GM10266 (cell line): ENCODE measurements around the gene TANC1.

Experiments
- DNase-seq: peaks from one replicate; pipeline ENCODE4 v3.0.0; 2012; ENCODE audit errors: extremely low spot score
- CTCF ChIP-seq: IDR thresholded peaks from 2 replicates; pipeline ENCODE4 v1.5.1; 2012; ENCODE audit warnings: mild to moderate bottlenecking, low read depth; ENCODE audit not compliant: control insufficient read depth, insufficient read depth; ENCODE audit errors: missing control alignments

Gene TANC1

GRCh38 chr2:159015174-159015573 lies 46.7 kb downstream of the TANC1 start:
- no peak for TF ChIP-seq CTCF
- DNase-seq: no peak

GRCh38 chr2:159015823-159016222 lies 47.4 kb downstream of the TANC1 start:
- TF ChIP-seq CTCF: no peak
- no peak for DNase-seq

- no peak for DNase-seq
- no peak for TF ChIP-seq CTCF
These were observed 49.4 kb downstream of the TANC1 start for GRCh38 chr2:159017837-159018236.

GRCh38 chr2:159019021-159019420 lies 50.6 kb downstream of the TANC1 start:
- DNase-seq: no peak
- TF ChIP-seq CTCF: no peak

GRCh38 chr2:159022019-159022418 lies 53.6 kb downstream of the TANC1 start:
- no peak for DNase-seq
- TF ChIP-seq CTCF: no peak

GRCh38 chr2:159026170-159026569 lies 57.7 kb downstream of the TANC1 start:
- DNase-seq: no peak

GRCh38 chr2:159028776-159029175 lies 60.3 kb downstream of the TANC1 start:
- no peak for TF ChIP-seq CTCF
- no peak for DNase-seq

More at GRCh38 chr2:159026170-159026569, 57.7 kb downstream of the TANC1 start:
- TF ChIP-seq CTCF: no peak
